Muscle layer of colon (tissue), 2 donors: ENCODE results near the gene TMEM185B.

Source experiments
- H3K27ac ChIP-seq: one replicate; pipeline ENCODE4 v1.7.0; 2013; ENCODE audit warnings: low read depth, mild to moderate bottlenecking, low read length, moderate library complexity
- H3K27me3 ChIP-seq, 2 donors: one replicate each; pipeline ENCODE4 v1.7.0; 2013; ENCODE audit warnings: low read length in 2 of 2, mild to moderate bottlenecking in 2 of 2; ENCODE audit not compliant: insufficient read depth in 2 of 2, control insufficient read depth in 1 of 2
- H3K36me3 ChIP-seq: one replicate; pipeline ENCODE4 v1.7.0; 2013; ENCODE audit warnings: mild to moderate bottlenecking, low read length; ENCODE audit not compliant: insufficient read depth
- H3K4me1 ChIP-seq: one replicate; pipeline ENCODE4 v1.7.0; 2013; ENCODE audit warnings: mild to moderate bottlenecking, low read length; ENCODE audit not compliant: insufficient read depth
- H3K4me3 ChIP-seq, 2 donors: one replicate each; pipeline ENCODE4 v1.7.0; 2013; ENCODE audit warnings: low read length in 2 of 2, low read depth in 1 of 2, mild to moderate bottlenecking in 1 of 2, moderate library complexity in 1 of 2
- H3K9ac ChIP-seq: one replicate; pipeline ENCODE4 v1.7.0; 2013; ENCODE audit warnings: low read length
- H3K9me3 ChIP-seq: one replicate; pipeline ENCODE4 v1.7.0; 2013; ENCODE audit warnings: mild to moderate bottlenecking, low read length
- donor health status: abdominal sarcoma.
- donor health status: Adenocarcinoma of cecum.

TMEM185B gene

GRCh38 chr2:120228503-120228902, 5.3 kb upstream of the TMEM185B start:
- H3K4me3 ChIP-seq: no peak overlapping the region
- no peak overlapping the region for H3K9ac ChIP-seq
- no peaks in the 10 kb centered on the region for H3K9me3 ChIP-seq

GRCh38 chr2:120227111-120227991, 4.2 kb upstream of the TMEM185B start:
- no peaks in the 10 kb centered on the region for H3K36me3 ChIP-seq

More at GRCh38 chr2:120228503-120228902, 5.3 kb upstream of the TMEM185B start:
- peaks cover 42% of the 10 kb centered on the region for H3K4me1 ChIP-seq
- no peaks in the 10 kb centered on the region for H3K36me3 ChIP-seq
- H3K27me3 ChIP-seq: no peaks in the 10 kb centered on the region
- H3K27ac ChIP-seq: peak overlapping the region; percentile 23

DNA sequence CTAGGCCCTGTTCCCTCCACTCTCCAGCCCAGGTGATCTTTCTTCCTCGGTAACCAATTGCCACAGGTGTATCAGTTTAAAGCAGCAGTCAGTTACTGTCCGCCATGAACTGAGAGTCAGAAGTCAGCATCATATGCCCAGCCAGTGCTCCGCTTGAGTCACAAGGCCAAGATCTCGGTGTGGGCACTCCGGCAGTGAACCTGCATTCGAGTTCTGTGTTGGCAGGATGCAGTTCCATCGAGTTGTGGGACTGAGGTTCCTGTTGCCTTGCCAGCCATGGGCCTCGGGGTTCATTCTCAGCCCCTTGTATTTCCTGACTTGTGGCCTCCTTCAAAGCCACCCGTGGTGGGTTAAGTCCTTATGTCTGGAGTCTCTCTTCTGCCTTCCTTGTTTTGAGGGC, 3.1 kb upstream of the TMEM185B start:
- Histone ChIP-seq H3K9me3 (no peaks in the 10 kb centered on the region), H3K27ac (no peak overlapping the region), H3K27me3 (no peaks in the 10 kb centered on the region), H3K9ac (no peak overlapping the region), H3K4me1 (peaks cover 42% of the 10 kb centered on the region), H3K36me3 (no peaks in the 10 kb centered on the region), H3K4me3 (no peak overlapping the region)

More at GRCh38 chr2:120227111-120227991, 4.2 kb upstream of the TMEM185B start:
- Histone ChIP-seq H3K9ac (no peak overlapping the region), H3K4me3 (no peak overlapping the region), H3K4me1 (peaks cover 41% of the 10 kb centered on the region), H3K27ac (no peak overlapping the region), H3K9me3 (no peaks in the 10 kb centered on the region), H3K27me3 (no peaks in the 10 kb centered on the region)

GRCh38 chr2:120225549-120226065, 2.4 kb upstream of the TMEM185B start:
- no peak overlapping the region for H3K27ac ChIP-seq
- H3K9me3 ChIP-seq: no peaks in the 10 kb centered on the region
- H3K36me3 ChIP-seq: no peaks in the 10 kb centered on the region
- no peak overlapping the region for H3K9ac ChIP-seq
- no peaks in the 10 kb centered on the region for H3K27me3 ChIP-seq
- H3K4me1 ChIP-seq: peaks cover 45% of the 10 kb centered on the region
- H3K4me3 ChIP-seq: no peak overlapping the region

GRCh38 chr2:120224735-120225548, 1.7 kb upstream of the TMEM185B start:
- Histone ChIP-seq H3K9me3 (no peaks in the 10 kb centered on the region), H3K27me3 (no peaks in the 10 kb centered on the region), H3K4me3 (no peak overlapping the region), H3K4me1 (peaks cover 45% of the 10 kb centered on the region), H3K27ac (no peak overlapping the region), H3K36me3 (no peaks in the 10 kb centered on the region), H3K9ac (no peak overlapping the region)

- Histone ChIP-seq H3K9ac (peak overlapping the region; percentile 48), H3K4me3 (peak overlapping the region in 1 of 2 donors; percentile 68), H3K27ac (peak overlapping the region; percentile 2), H3K4me1 (peaks cover 42% of the 10 kb centered on the region), H3K9me3 (no peaks in the 10 kb centered on the region), H3K27me3 (no peaks in the 10 kb centered on the region), H3K36me3 (no peaks in the 10 kb centered on the region)
Observed at GRCh38 chr2:120224256-120224655, 1.1 kb upstream of the TMEM185B start.

DNA sequence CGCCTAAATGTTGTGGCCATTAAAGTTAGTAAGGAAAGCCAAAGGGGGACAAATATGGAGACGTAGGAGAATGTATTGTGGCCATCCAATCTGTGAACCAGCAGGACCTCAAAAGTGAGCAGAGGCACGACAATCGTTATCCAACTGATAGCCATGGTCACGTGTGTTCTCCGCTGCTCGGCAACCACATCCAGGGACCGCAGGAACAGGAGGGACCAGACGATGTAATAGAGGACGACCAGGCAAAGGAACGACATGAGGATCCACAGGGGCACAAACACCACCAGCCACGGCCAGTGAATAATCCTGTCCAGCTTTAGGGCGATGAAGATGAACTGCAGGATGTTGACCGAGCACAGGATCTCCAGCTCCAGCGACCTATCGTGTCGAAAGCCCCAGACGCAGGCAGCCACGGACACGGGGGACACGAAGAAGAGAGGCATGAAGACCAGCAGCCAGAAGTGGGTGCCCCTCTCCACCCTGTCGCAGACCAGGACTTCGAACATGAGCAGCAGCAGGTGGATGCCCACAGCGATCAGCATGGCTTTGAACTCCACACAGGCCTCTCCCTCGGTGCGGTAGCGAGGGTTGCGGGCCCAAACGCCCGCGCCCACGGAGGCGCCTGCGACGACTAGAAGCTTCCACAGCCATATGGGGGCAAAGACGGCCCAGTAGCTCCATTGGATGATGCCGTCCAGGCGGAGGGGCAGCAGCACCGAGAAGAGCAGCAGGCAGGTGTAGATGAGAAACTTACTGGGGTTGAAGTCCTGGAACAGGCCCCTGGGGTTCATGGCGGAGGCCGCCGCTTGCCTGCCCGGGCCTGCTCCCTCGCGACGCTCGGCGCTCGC, 790 bp downstream of the TMEM185B start:
- Histone ChIP-seq H3K9me3 (no peaks in the 10 kb centered on the region), H3K27ac (peak overlapping the region; percentile 84), H3K4me1 (peaks cover 28% of the 10 kb centered on the region), H3K9ac (no peak overlapping the region), H3K36me3 (no peaks in the 10 kb centered on the region), H3K4me3 (peak overlapping the region; percentile 68 to 81), H3K27me3 (no peaks in the 10 kb centered on the region)

DNA sequence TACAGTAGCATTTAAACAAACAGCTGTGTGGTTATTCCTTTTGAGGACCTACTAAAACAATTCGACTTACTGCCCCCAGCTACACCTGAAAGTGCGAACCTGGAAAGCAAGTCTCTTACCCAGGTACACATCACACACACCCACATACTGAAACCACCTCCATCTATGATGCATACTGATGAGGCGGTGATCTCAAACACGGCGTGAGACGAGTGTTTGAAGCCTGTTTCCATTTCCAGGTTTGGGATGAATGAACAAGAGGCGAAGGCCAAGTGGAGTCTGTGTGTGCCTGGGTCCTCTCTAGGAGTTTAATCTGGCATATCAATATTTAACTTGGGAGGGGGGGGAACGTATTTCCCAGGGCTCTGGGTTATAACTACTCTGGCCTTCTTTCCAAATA, 1.6 kb downstream of the TMEM185B start:
- no peak overlapping the region for H3K9ac ChIP-seq
- H3K9me3 ChIP-seq: no peaks in the 10 kb centered on the region
- peaks cover 28% of the 10 kb centered on the region for H3K4me1 ChIP-seq
- no peaks in the 10 kb centered on the region for H3K36me3 ChIP-seq
- no peaks in the 10 kb centered on the region for H3K27me3 ChIP-seq
- H3K4me3 ChIP-seq: peak overlapping the region in 1 of 2 donors; percentile 68
- no peak overlapping the region for H3K27ac ChIP-seq

DNA sequence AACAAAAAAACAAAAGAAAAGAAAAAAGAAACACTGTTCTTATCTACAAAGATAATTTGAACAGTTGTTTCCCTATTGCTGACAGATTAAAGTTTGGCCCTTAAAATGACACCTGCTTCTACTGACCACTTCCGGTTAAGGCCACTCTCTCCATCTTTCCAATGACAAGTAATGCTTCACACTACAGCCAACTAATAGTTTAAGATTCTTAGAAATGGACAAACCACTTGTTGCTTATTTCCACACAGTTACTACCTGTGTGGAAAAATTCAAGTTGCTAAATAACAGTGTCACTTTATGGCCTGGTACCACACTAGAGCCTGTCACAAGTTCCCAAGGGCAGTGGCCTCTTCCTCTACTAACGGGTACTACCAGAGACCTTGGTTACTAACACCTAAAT, 2.4 kb downstream of the TMEM185B start:
- Histone ChIP-seq H3K27me3 (no peaks in the 10 kb centered on the region), H3K4me3 (no peak overlapping the region), H3K27ac (no peak overlapping the region), H3K9me3 (no peaks in the 10 kb centered on the region), H3K9ac (no peak overlapping the region), H3K4me1 (peaks cover 28% of the 10 kb centered on the region), H3K36me3 (no peaks in the 10 kb centered on the region)

DNA sequence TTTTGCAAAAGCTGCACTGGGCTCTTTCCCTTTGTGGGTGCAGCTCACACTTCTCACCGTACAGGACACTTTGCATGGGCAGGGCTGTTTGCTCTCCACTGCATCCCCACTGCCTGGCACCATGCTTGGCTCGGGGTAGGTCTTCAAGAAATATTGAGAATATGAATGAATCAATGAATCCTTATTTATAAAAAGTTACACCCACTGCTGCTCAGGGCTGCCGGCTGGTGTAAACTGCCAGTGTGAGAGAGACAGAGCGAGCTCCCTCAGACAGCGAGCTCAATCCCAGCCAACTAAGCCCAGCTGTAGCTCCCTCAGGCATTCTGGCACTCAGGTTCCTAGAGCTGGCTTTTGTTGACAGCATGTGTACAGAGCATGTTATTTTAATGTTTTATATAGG, 3.4 kb downstream of the TMEM185B start:
- Histone ChIP-seq H3K4me1 (peaks cover 28% of the 10 kb centered on the region), H3K4me3 (no peak overlapping the region), H3K27me3 (no peaks in the 10 kb centered on the region), H3K27ac (no peak overlapping the region), H3K9ac (no peak overlapping the region), H3K36me3 (no peaks in the 10 kb centered on the region), H3K9me3 (no peaks in the 10 kb centered on the region)

GRCh38 chr2:120219291-120219690, 3.9 kb downstream of the TMEM185B start:
- Histone ChIP-seq H3K36me3 (no peaks in the 10 kb centered on the region), H3K9me3 (no peaks in the 10 kb centered on the region), H3K4me1 (peaks cover 26% of the 10 kb centered on the region), H3K9ac (no peak overlapping the region), H3K27ac (no peak overlapping the region), H3K27me3 (no peaks in the 10 kb centered on the region), H3K4me3 (no peak overlapping the region)
